ENCODE results near the gene VSX1.

Gene VSX1

DNA sequence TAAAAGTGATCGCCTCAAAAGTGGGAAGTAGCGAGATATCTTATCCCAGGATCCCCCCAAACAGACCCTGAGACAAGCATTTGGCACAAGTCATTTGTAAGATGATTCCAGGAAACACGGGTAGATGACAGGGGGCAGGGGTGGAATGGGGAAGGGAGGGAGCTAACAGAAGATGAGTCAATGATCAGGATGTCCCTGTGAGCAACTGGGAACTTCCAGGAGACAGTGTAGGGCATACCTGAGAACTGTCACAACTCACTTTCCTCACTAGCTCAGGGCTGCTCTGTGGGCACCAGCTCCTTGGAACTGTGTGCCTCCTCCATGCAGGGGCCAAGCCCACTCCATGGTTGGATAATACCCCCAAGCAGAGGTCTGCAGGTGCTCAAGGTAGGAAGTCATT lies 38.5 kb upstream of the VSX1 start:
- no peaks in the 10 kb centered on the region for H3K79me2 ChIP-seq (ENCODE audit: insufficient read depth, low read depth)
- H3K9ac ChIP-seq: no peak overlapping the region
- no peaks in the 10 kb centered on the region for H3K27me3 ChIP-seq (ENCODE audit: insufficient read depth, low read depth)
- H4K20me1 ChIP-seq (ENCODE audit: insufficient read depth): no peaks in the 10 kb centered on the region
- no peak overlapping the region for H3K4me2 ChIP-seq
- H3K4me3 ChIP-seq (IDR thresholded peaks at IDR 0.05; ENCODE audit: insufficient read depth, low read depth, low read length): no peak overlapping the region
- H3K36me3 ChIP-seq (ENCODE audit: insufficient read depth): no peaks in the 10 kb centered on the region
- TF ChIP-seq, protein P1, sequence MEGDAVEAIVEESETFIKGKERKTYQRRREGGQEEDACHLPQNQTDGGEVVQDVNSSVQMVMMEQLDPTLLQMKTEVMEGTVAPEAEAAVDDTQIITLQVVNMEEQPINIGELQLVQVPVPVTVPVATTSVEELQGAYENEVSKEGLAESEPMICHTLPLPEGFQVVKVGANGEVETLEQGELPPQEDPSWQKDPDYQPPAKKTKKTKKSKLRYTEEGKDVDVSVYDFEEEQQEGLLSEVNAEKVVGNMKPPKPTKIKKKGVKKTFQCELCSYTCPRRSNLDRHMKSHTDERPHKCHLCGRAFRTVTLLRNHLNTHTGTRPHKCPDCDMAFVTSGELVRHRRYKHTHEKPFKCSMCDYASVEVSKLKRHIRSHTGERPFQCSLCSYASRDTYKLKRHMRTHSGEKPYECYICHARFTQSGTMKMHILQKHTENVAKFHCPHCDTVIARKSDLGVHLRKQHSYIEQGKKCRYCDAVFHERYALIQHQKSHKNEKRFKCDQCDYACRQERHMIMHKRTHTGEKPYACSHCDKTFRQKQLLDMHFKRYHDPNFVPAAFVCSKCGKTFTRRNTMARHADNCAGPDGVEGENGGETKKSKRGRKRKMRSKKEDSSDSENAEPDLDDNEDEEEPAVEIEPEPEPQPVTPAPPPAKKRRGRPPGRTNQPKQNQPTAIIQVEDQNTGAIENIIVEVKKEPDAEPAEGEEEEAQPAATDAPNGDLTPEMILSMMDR (conservative IDR thresholded peaks at IDR 0.05; ENCODE audit: low read depth, low read length): no peak
- no peaks in the 10 kb centered on the region for H3K4me1 ChIP-seq (ENCODE audit: low read depth, poor library complexity, severe bottlenecking)
- no peak overlapping the region for H3K27ac ChIP-seq
- H2AFZ ChIP-seq (ENCODE audit: low read depth): no peak overlapping the region

DNA sequence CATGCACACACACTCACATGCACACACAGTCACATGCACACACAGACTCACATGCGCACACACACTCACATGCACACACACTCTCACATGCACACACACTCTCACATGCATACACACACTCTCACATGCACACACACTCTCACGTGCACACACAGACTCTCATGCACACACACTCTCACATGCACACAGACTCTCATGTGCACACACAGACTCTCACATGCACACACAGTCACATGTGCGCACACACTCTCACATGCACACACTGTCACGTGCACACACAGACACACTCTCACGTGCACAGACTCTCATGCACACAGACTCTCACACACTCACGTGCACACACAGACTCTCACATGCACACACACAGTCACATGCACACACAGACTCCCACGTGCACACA lies 36.6 kb upstream of the VSX1 start:
- H3K9ac ChIP-seq: no peak overlapping the region
- H3K27ac ChIP-seq: no peak overlapping the region
- no peaks in the 10 kb centered on the region for H3K4me1 ChIP-seq (ENCODE audit: low read depth, poor library complexity, severe bottlenecking)
- H3K79me2 ChIP-seq (ENCODE audit: insufficient read depth, low read depth): no peaks in the 10 kb centered on the region
- H3K4me2 ChIP-seq: no peak overlapping the region
- H4K20me1 ChIP-seq (ENCODE audit: insufficient read depth): no peaks in the 10 kb centered on the region
- TF ChIP-seq, protein P1 (conservative IDR thresholded peaks at IDR 0.05; ENCODE audit: low read depth, low read length): no peak
- no peaks in the 10 kb centered on the region for H3K36me3 ChIP-seq (ENCODE audit: insufficient read depth)
- no peak overlapping the region for H2AFZ ChIP-seq (ENCODE audit: low read depth)
- no peaks in the 10 kb centered on the region for H3K27me3 ChIP-seq (ENCODE audit: insufficient read depth, low read depth)
- H3K4me3 ChIP-seq (IDR thresholded peaks at IDR 0.05; ENCODE audit: insufficient read depth, low read depth, low read length): no peak overlapping the region

DNA sequence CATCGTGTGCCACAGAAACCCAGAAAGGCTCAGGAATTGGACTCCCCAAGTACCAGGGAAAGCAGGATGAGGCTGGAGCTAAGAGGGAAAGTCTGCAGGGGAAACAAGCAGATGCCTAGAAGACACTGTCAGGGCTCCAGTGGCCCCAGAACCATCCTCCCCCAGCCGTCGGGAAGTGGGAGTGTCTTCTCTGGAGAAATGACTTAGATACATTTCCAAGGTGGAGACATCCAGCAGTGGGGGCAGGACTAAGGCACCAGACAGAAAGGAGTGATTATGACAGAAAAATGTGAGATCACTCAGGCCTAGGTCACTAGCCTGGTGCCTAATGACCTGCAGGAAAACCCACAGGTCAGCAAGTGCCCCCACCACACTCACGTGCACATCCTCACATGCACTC lies 36.0 kb upstream of the VSX1 start:
- no peak overlapping the region for H2AFZ ChIP-seq (ENCODE audit: low read depth)
- no peaks in the 10 kb centered on the region for H3K27me3 ChIP-seq (ENCODE audit: insufficient read depth, low read depth)
- no peaks in the 10 kb centered on the region for H3K79me2 ChIP-seq (ENCODE audit: insufficient read depth, low read depth)
- TF ChIP-seq, protein P1 (conservative IDR thresholded peaks at IDR 0.05; ENCODE audit: low read depth, low read length): no peak
- H3K36me3 ChIP-seq (ENCODE audit: insufficient read depth): no peaks in the 10 kb centered on the region
- no peaks in the 10 kb centered on the region for H3K4me1 ChIP-seq (ENCODE audit: low read depth, poor library complexity, severe bottlenecking)
- H3K4me2 ChIP-seq: no peak overlapping the region
- no peak overlapping the region for H3K9ac ChIP-seq
- H3K4me3 ChIP-seq (IDR thresholded peaks at IDR 0.05; ENCODE audit: insufficient read depth, low read depth, low read length): no peak overlapping the region
- H3K27ac ChIP-seq: no peak overlapping the region
- no peaks in the 10 kb centered on the region for H4K20me1 ChIP-seq (ENCODE audit: insufficient read depth)

DNA sequence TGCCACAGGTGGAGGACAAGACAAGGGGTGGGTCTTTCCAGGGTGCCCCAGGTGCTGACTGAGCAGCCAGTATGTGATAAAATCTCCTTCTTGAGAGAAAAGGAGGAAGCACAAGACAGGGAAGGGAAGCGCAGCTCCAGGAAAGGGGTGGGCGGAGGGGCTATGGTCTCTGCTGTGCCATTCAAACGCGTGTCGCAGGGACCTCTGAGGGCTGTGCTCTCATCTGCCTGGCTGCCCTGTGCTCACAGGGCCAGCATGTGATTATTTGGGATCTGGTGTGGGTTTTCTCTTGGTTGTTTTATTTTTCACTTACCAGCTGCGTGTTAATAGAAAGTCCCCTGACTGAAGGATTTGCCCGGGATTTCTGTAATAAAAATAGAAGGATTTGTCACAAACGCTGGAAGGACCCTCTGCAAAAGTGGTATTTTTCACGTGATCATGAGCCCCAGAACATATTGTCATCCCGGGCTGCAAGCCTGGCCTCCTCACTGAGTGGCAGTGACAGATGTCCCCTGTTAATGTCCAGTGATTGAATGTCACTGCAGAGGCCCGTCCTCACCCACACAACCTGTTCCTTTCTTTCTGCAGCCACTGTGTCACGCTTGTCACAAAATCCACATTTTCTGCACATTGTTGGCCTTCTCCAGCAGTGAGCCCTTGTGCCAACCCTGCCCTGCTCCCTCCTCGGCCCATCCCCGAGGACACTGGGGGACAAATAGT lies 35.0 kb upstream of the VSX1 start:
- Histone ChIP-seq H3K9ac (no peak overlapping the region), H3K4me2 (no peak overlapping the region), H3K27ac (no peak overlapping the region), H4K20me1 (ENCODE audit: insufficient read depth) (no peaks in the 10 kb centered on the region), H3K27me3 (ENCODE audit: insufficient read depth, low read depth) (no peaks in the 10 kb centered on the region), H3K4me3 (IDR thresholded peaks at IDR 0.05; ENCODE audit: insufficient read depth, low read depth, low read length) (no peak overlapping the region), H3K79me2 (ENCODE audit: insufficient read depth, low read depth) (no peaks in the 10 kb centered on the region), H2AFZ (ENCODE audit: low read depth) (no peak overlapping the region), H3K36me3 (ENCODE audit: insufficient read depth) (no peaks in the 10 kb centered on the region), H3K4me1 (ENCODE audit: low read depth, poor library complexity, severe bottlenecking) (no peaks in the 10 kb centered on the region)
- TF ChIP-seq, protein P1 (conservative IDR thresholded peaks at IDR 0.05; ENCODE audit: low read depth, low read length): no peak
